Kidney (tissue), 14 donors: ENCODE data around the gene UBE2G2. TPM values are rescaled to one million over a fixed set of nuclear protein-coding genes. Genes with fewer than 3 reads are reported as not detected.
A peak's percentile ranks its signal among the peaks of the same experiment; 100 is the strongest.

Experiments used
- DNase-seq, 5 donors: peaks; one replicate each; pipeline ENCODE4 v3.0.0-alpha.2; 2013 to 2020
- FAIRE-seq: peaks from 2 replicates; lab custom pipeline; 2012; peaks lifted over from hg19 to GRCh38; lab: Jason Lieb, UNC
- H3K27ac ChIP-seq, 2 donors: one replicate each; pipeline ENCODE4 v1.7.0; 2013; ENCODE audit warnings: low read depth in 2 of 2, low read length in 2 of 2, inconsistent platforms in 1 of 2
- H3K27me3 ChIP-seq: one replicate; pipeline ENCODE4 v1.7.1; 2013; ENCODE audit warnings: low read length, inconsistent platforms; ENCODE audit not compliant: control insufficient read depth, insufficient read depth
- H3K36me3 ChIP-seq, 3 donors: one replicate each; pipeline versions ENCODE4 v1.7.0 to v1.7.1; 2013; ENCODE audit warnings: low read length in 3 of 3, control low read depth in 1 of 3, inconsistent platforms in 1 of 3; ENCODE audit not compliant: insufficient read depth in 3 of 3, control insufficient read depth in 2 of 3
- H3K4me1 ChIP-seq, 3 donors: one replicate each; pipeline versions ENCODE4 v1.7.0 to v1.7.1; 2013; ENCODE audit warnings: low read length in 3 of 3, inconsistent platforms in 1 of 3, low read depth in 1 of 3; ENCODE audit not compliant: control insufficient read depth in 2 of 3, insufficient read depth in 2 of 3
- H3K4me3 ChIP-seq, 3 donors: one replicate each; pipeline versions ENCODE4 v1.7.0 to v1.8.1; 2013; ENCODE audit warnings: low read length in 3 of 3, control low read depth in 1 of 3, inconsistent platforms in 1 of 3
- H3K9ac ChIP-seq, 3 donors: one replicate each; pipeline versions ENCODE4 v1.7.0 to v1.7.1; 2013; ENCODE audit warnings: low read length in 3 of 3, control low read depth in 1 of 3, inconsistent platforms in 1 of 3
- H3K9me3 ChIP-seq, 3 donors: one replicate each; pipeline versions ENCODE4 v1.7.0 to v1.7.1; 2013; ENCODE audit warnings: low read length in 3 of 3, control low read depth in 1 of 3, inconsistent platforms in 1 of 3; ENCODE audit not compliant: control insufficient read depth in 2 of 3, insufficient read depth in 1 of 3
- CTCF ChIP-seq: IDR thresholded peaks from 3 replicates; pipeline ENCODE4 v1.5.1; 2012; ENCODE audit warnings: mild to moderate bottlenecking, moderate library complexity, borderline replicate concordance; ENCODE audit not compliant: insufficient read depth; ENCODE audit errors: extremely low read depth
- intact Hi-C: fragments of 100-400 bp; cut with DNase I; formaldehyde crosslinking; loops from one replicate; pipeline ENCODE4 v1.11.1; 2022
- polyA plus RNA-seq: library from polyadenylated mRNA; stranded (reverse); fragments of 350-450 nt; fragmentation: Illumina TruSeq; extraction: RNeasy Lipid Tissue Mini Kit (QIAGEN cat#74804); gene quantifications from one replicate; pipeline ENCODE4 v1.2.3, GENCODE V29; 2014; ENCODE audit warnings: low read depth, low replicate concordance; ENCODE audit not compliant: insufficient read depth
- total RNA-seq: library from RNA; stranded (reverse); fragmentation: NEBNext Ultra II Directional; extraction: Animal tissue kit (Norgen Biotek cat#: 25700); gene quantifications from one replicate; pipeline ENCODE4 v1.2.1, GENCODE V29; 2021
- donor health status: control.
- donor health status: control.
- donor health status: control.
- donor health status: control.
- donor health status: control.
- donor health status: DM: yes; HTN: yes; CAD: no.
- donor health status: Normal renal cell carcinoma (clear cell type).

The UBE2G2 gene
- total and polyA plus RNA-seq, 2 donors from 2014 or later = 39.4 to 86.0 TPM

GRCh38 chr21:44818640-44819011 is 17.0 kb upstream of the UBE2G2 start:
- intact Hi-C loops = no loop called here
- H3K27ac ChIP-seq = no peak overlapping the region

GRCh38 chr21:44817914-44818639 is 16.5 kb upstream of the UBE2G2 start, which contains the start of gene SUMO3:
TSS of gene SUMO3 (minus strand) at chr21:44818062. CDS start at chr21:44817968, 94 bp downstream.
- Histone ChIP-seq H3K4me3 (peak within 1 kb of the TSS; percentile 26 to 72 (median 48)), H3K27me3 (no peaks in the 10 kb centered on the region), H3K27ac (peak within 1 kb of the TSS; percentile 71 to 83), H3K4me1 (peaks cover 0 to 9% (median 0%) of the 10 kb centered on the region in 3 donors), H3K36me3 (no peaks in the 10 kb centered on the region), H3K9me3 (peaks cover 0 to 13% (median 0%) of the 10 kb centered on the region in 3 donors), H3K9ac (peak within 1 kb of the TSS in 2 of 3 donors; percentile 69)
- FAIRE-seq (no peak), DNase-seq (peak; percentile 78 to 95 (median 91))
- TF ChIP-seq CTCF = no peak
- intact Hi-C loops = no loop called here

More at GRCh38 chr21:44818640-44819011, 17.0 kb upstream of the UBE2G2 start:
- H3K9me3 ChIP-seq = peaks cover 0 to 13% (median 0%) of the 10 kb centered on the region in 3 donors
- no peaks in the 10 kb centered on the region for H3K36me3 ChIP-seq
- H3K4me3 ChIP-seq = peak overlapping the region in 1 of 3 donors; percentile 72
- TF ChIP-seq CTCF = no peak
- no peak for FAIRE-seq
- H3K4me1 ChIP-seq = peaks cover 0 to 9% (median 0%) of the 10 kb centered on the region in 3 donors
- H3K27me3 ChIP-seq = no peaks in the 10 kb centered on the region
- peak in 2 of 5 donors; percentile 72 to 87 for DNase-seq
- peak overlapping the region in 1 of 3 donors; percentile 69 for H3K9ac ChIP-seq

GRCh38 chr21:44817506-44817880 is 15.9 kb upstream of the UBE2G2 start:
- Histone ChIP-seq H3K36me3 (no peaks in the 10 kb centered on the region), H3K9ac (no peak overlapping the region), H3K4me3 (peak overlapping the region; percentile 26 to 72 (median 44)), H3K27me3 (no peaks in the 10 kb centered on the region), H3K27ac (peak overlapping the region; percentile 11 to 83), H3K9me3 (peaks cover 0 to 13% (median 0%) of the 10 kb centered on the region in 3 donors), H3K4me1 (peaks cover 0 to 9% (median 0%) of the 10 kb centered on the region in 3 donors)
- no peak for TF ChIP-seq CTCF
- intact Hi-C loops = no loop called here
- FAIRE-seq (no peak), DNase-seq (peak; percentile 90 to 98 (median 94))
